Psoas muscle (tissue), 8 donors: ENCODE results near the gene ZEB2. TPM values are rescaled to one million over a fixed set of nuclear protein-coding genes. Genes with fewer than 3 reads are reported as not detected.

ENCODE experiments used
- ATAC-seq, 4 donors: fragments of 200-7000 bp; cut with Tn5 transposase; one replicate each; pipeline ENCODE4 v1.9.1; 2020; ENCODE audit warnings: moderate library complexity in 3 of 4, mild to moderate bottlenecking in 2 of 4
- DNase-seq, 2 donors: peaks; one replicate each; pipeline ENCODE4 v3.0.0-alpha.2; 2020
- H3K27ac ChIP-seq: fragments of 200-600 bp; one replicate; pipeline ENCODE4 v1.8.0; 2022
- H3K27me3 ChIP-seq, 3 donors: fragments of 200-600 bp in 1 of 3; one replicate each; pipeline versions ENCODE4 v1.6.1 to v1.8.0; 2013 to 2022; ENCODE audit warnings: low read length in 2 of 3, mild to moderate bottlenecking in 2 of 3, moderate library complexity in 1 of 3; ENCODE audit not compliant: insufficient read depth in 3 of 3
- H3K36me3 ChIP-seq, 2 donors: fragments of 200-600 bp in 1 of 2; one replicate each; pipeline versions ENCODE4 v1.6.1 to v1.8.0; 2013 to 2022; ENCODE audit warnings: low read depth in 1 of 2, mild to moderate bottlenecking in 1 of 2, moderate library complexity in 1 of 2; ENCODE audit not compliant: insufficient read depth in 1 of 2
- H3K4me1 ChIP-seq: fragments of 200-600 bp; one replicate; pipeline ENCODE4 v1.8.0; 2022
- H3K4me3 ChIP-seq: fragments of 200-600 bp; one replicate; pipeline ENCODE4 v1.8.0; 2022; ENCODE audit warnings: mild to moderate bottlenecking
- H3K9me3 ChIP-seq: fragments of 200-600 bp; one replicate; pipeline ENCODE4 v1.8.0; 2022
- CTCF ChIP-seq: fragments of 200-600 bp; IDR thresholded peaks from one replicate; pipeline ENCODE4 v1.8.0; 2022; ENCODE audit warnings: antibody characterized with exemption
- WGBS, 3 donors: extraction: QIAGEN DNeasy Blood & Tissue Kit; methylation state at CpG; one replicate each; pipeline versions ENCODE4 v1.1.6 to v1.1.7; 2013; 5-methylcytosine and 5-hydroxymethylcytosine counted together
- intact Hi-C, 2 donors: fragments of 100-400 bp; cut with DNase I; formaldehyde crosslinking; loops; one replicate each; pipeline versions ENCODE4 v1.11.0 to v1.14.2; 2022
- polyA plus RNA-seq, 3 donors: library from polyadenylated mRNA; stranded (reverse); fragments of 200-250 nt; gene quantifications; one replicate each; pipeline ENCODE4 v1.2.3, GENCODE V29; 2013
- total RNA-seq, 4 donors: library from RNA; stranded (reverse); fragmentation: NEBNext Ultra II Directional in 2 of 4; extraction: Animal tissue kit (Norgen Biotek cat#: 25700) in 2 of 4; gene quantifications; one replicate each; pipeline versions ENCODE4 v1.2.1 to v1.2.4, GENCODE V29; 2021 to 2023
- donor health status: healthy with polysubstance abuse.
- donor health status: DM: no; HTN: no; CAD: no; lungs with moderate emphysema.
- donor health status: Bipolar disorder and iron deficiency.
- donor health status: healthy.
- donor health status: DM: yes; HTN: yes; CAD: no.
- donor health status: DM: no; HTN: no; CAD: no.
- donor health status: DM: no; HTN: no; CAD: no.
- donor health status: DM: yes; HTN: yes; CAD: no.

The ZEB2 gene
- total and polyA plus RNA-seq, 7 donors = 11.6 to 48.7 (median 23.3) TPM

GRCh38 chr2:144419218-144419617 lies 100.7 kb downstream of the ZEB2 start:
- Histone ChIP-seq H3K9me3 (no peaks in the 10 kb centered on the region), H3K27ac (no peak overlapping the region), H3K36me3 (peaks cover 0 to 33% of the 10 kb centered on the region in 2 donors), H3K4me1 (no peaks in the 10 kb centered on the region), H3K4me3 (no peak overlapping the region), H3K27me3 (no peaks in the 10 kb centered on the region)
- TF ChIP-seq CTCF = no peak
- ATAC-seq (no peak), DNase-seq (no peak)
- intact Hi-C loops = no loop called here
- 81 to 97% (median 86%) methylated on average over 3 of the region's 3 CpGs for WGBS, 3 donors

GRCh38 chr2:144415386-144415785 lies 104.5 kb downstream of the ZEB2 start:
- Histone ChIP-seq H3K4me1 (no peaks in the 10 kb centered on the region), H3K4me3 (no peak overlapping the region), H3K27ac (no peak overlapping the region), H3K36me3 (peaks cover 0 to 13% of the 10 kb centered on the region in 2 donors), H3K9me3 (no peaks in the 10 kb centered on the region), H3K27me3 (no peaks in the 10 kb centered on the region)
- intact Hi-C loops = no loop called here
- no peak for DNase-seq
- 78 to 92% (median 79%) methylated on average over 4 of the region's 4 CpGs for WGBS, 3 donors
- TF ChIP-seq CTCF = no peak
- no peak for ATAC-seq

GRCh38 chr2:144414324-144414845 lies 105.5 kb downstream of the ZEB2 start:
- H3K4me3 ChIP-seq = no peak overlapping the region
- ATAC-seq (peak; percentile 75 to 84 (median 81)), DNase-seq (peak; percentile 31 to 58)
- WGBS, 3 donors = 81 to 89% (median 82%) methylated on average over 5 of the region's 5 CpGs
- intact Hi-C loops = no loop called here
- TF ChIP-seq CTCF = no peak
- peaks cover 0 to 13% of the 10 kb centered on the region in 2 donors for H3K36me3 ChIP-seq
- no peaks in the 10 kb centered on the region for H3K27me3 ChIP-seq
- no peaks in the 10 kb centered on the region for H3K9me3 ChIP-seq
- H3K4me1 ChIP-seq = no peaks in the 10 kb centered on the region
- peak overlapping the region; percentile 18 for H3K27ac ChIP-seq

GRCh38 chr2:144412709-144413108 lies 107.2 kb downstream of the ZEB2 start:
- TF ChIP-seq CTCF = no peak
- Histone ChIP-seq H3K9me3 (no peaks in the 10 kb centered on the region), H3K36me3 (peaks cover 0 to 7% of the 10 kb centered on the region in 2 donors), H3K4me1 (no peaks in the 10 kb centered on the region), H3K4me3 (no peak overlapping the region), H3K27me3 (no peaks in the 10 kb centered on the region), H3K27ac (no peak overlapping the region)
- DNase-seq = no peak
- no peak for ATAC-seq
- intact Hi-C loops = no loop called here
- WGBS, 3 donors = 61 to 82% (median 69%) methylated on average over 2 of the region's 2 CpGs

- H3K27me3 ChIP-seq = no peaks in the 10 kb centered on the region
- H3K9me3 ChIP-seq = no peaks in the 10 kb centered on the region
- DNase-seq (no peak), ATAC-seq (no peak)
- no peaks in the 10 kb centered on the region for H3K4me1 ChIP-seq
- no peak for TF ChIP-seq CTCF
- intact Hi-C loops = no loop called here
- H3K27ac ChIP-seq = no peak overlapping the region
- 58 to 80% (median 63%) methylated on average over 7 of the region's 7 CpGs for WGBS, 3 donors
- no peak overlapping the region for H3K4me3 ChIP-seq
- H3K36me3 ChIP-seq = no peaks in the 10 kb centered on the region
Observed at GRCh38 chr2:144411473-144411872, 108.4 kb downstream of the ZEB2 start.
